ENCODE measurements around the gene IFTAP.

DNA sequence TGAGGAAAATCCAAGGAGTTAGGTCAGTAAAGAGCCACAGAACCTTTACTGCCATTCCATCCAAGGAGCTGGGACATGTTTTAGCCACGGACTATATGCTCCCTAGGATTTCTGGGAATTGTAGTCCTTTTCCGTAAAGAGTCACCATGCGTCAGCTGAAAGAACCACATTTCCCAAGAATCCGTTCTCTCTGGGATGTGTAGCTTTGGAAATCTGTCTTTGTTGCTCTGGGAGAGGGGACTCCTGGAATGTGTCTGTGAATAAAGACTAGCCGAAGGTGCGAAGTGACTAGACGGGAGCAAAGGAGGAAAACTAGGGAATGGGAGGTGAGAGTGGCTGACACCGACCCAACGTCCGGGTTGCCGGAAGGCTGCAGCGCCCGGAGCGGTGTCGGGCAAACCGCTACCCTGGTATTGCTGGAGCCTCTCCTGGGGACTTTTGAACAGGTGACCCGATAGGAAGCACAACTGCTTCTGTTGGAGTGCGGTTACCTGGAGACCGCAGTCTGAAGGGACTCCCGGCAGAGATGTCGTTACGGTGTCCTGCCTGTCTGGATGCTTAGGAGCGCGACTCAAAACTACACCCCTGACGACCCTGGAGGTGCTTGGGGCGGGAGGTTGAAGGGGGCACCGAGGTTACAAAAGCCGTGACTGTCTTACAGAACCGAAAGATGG is at the start of gene IFTAP:
- TF ChIP-seq POLR2A (IDR thresholded peaks at IDR 0.05) (no peak), CTCF (IDR thresholded peaks at IDR 0.05) (no peak)

Measured in ovary (tissue), 3 donors.